A549 (cell line): ENCODE data around the gene OLFML3.

ENCODE experiments used
- CTCF ChIP-seq: fragments of >200 bp; sonication (Bioruptor Twin); formaldehyde crosslinking; IDR thresholded peaks from 3 replicates; pipeline ENCODE4 v1.5.1; 2016
- ESRRA ChIP-seq: fragments of 150-350 bp; IDR thresholded peaks from 2 replicates; pipeline ENCODE4 v1.6.1; 2014; ENCODE audit warnings: mild to moderate bottlenecking, low read length, borderline replicate concordance
- KDM1A ChIP-seq: fragments of 200-600 bp; sonication (generic); IDR thresholded peaks from 2 replicates; pipeline ENCODE4 v1.6.1; 2016; ENCODE audit warnings: low read depth, mild to moderate bottlenecking
- MAZ ChIP-seq: fragments of 150-350 bp; IDR thresholded peaks from 2 replicates; pipeline ENCODE4 v1.6.1; 2014; ENCODE audit warnings: antibody characterized with exemption, low read depth, low read length, borderline replicate concordance
- NR3C1 ChIP-seq: fragments of >200 bp; sonication (Bioruptor Twin); formaldehyde crosslinking; IDR thresholded peaks from 3 replicates; pipeline ENCODE4 v1.6.1; 2017
- SREBF2 ChIP-seq: fragments of 450-650 bp; IDR thresholded peaks from 2 replicates; pipeline ENCODE4 v1.6.1; 2014; ENCODE audit warnings: mild to moderate bottlenecking, moderate library complexity
- ZC3H11A ChIP-seq: fragments of 450-650 bp; IDR thresholded peaks from 2 replicates; pipeline ENCODE4 v1.6.1; 2014; ENCODE audit warnings: antibody characterized with exemption, mild to moderate bottlenecking

DNA sequence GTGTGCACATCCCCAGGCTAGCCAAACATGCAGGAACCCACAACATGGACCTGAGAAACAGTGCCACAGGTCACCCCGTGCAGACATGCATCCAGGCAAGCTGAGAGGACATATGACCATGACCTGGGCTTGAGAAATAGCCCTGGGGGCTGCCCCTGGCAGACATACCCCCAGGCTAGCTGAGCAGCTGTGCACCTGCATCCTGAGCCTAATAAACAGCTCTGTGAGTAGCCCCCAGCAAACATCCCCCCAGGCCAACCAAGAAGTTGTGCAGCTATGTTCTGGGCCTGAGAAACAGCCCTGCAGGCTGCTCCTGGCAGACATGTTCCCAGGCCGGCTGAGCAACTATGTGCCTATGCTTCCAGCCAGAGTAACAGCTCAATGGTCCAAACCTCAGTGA lies 14.5 kb downstream of the OLFML3 start:
- no peak for TF ChIP-seq KDM1A
- TF ChIP-seq SREBF2: no peak
- no peak for TF ChIP-seq ZC3H11A
- TF ChIP-seq CTCF: no peak
- TF ChIP-seq MAZ: no peak
- TF ChIP-seq NR3C1: no peak
- TF ChIP-seq ESRRA: no peak
